ENCODE results near the gene MUC2. TPM values are rescaled to one million over a fixed set of nuclear protein-coding genes. Genes with fewer than 3 reads are reported as not detected.

MUC2 gene
- total and polyA plus RNA-seq, 10 of the 15 experiments (the other 5 are each of a cell fraction or from before 2014, with no cell fraction given): 0.23 TPM; not detected in 9

DNA sequence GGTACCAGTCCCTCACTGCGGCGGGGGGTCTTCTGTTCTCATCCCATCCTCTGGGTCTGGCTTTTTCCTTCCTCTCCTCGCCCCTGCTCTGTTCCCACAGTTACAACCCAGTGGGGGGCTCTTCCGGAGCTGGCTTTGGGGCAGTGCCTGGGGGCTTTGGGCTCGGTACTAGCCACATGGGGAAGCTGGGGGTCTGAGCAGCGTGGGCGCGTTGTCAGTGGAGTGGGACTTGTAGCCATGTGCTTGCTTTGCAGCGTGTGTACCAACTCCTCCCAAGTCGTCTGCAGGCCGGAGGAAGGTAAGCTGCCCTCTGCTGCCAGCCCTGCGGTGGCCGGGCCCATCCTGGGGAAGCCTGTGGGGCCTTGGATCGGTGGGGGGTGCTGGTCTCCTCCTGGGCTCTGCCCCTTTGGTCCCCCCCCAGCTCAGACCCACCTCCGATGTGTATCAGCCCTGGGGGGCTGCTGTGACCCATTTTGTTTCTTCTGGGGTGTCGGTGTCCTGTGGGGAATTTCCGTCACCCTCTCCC is 17.5 kb downstream of the MUC2 start (continued):
- no peak for TF ChIP-seq SPI1 (IDR thresholded peaks at IDR 0.05; ENCODE audit: borderline replicate concordance, insufficient read depth, low read depth, low read length)
- no peak for TF ChIP-seq NFYA (IDR thresholded peaks at IDR 0.05; ENCODE audit: borderline replicate concordance, low read depth, low read length)

GRCh38 chr11:1092919-1093318 is 18.2 kb downstream of the MUC2 start:
- no peak for FAIRE-seq
- Histone ChIP-seq H3K9ac (ENCODE audit: control insufficient read depth, insufficient read depth, low read length) (no peak overlapping the region), H3K4me3 (no peak overlapping the region), H2AFZ (ENCODE audit: control insufficient read depth, low read depth, low read length) (no peak overlapping the region), H3K27ac (ENCODE audit: control insufficient read depth, insufficient read depth) (no peak overlapping the region), H3K79me2 (ENCODE audit: control insufficient read depth, insufficient read depth, low read length) (no peaks in the 10 kb centered on the region), H4K20me1 (ENCODE audit: control insufficient read depth, insufficient read depth) (no peaks in the 10 kb centered on the region), H3K4me2 (ENCODE audit: control insufficient read depth, insufficient read depth) (no peak overlapping the region), H3K36me3 (ENCODE audit: control insufficient read depth in 2 of 2, insufficient read depth in 2 of 2, low read length in 1 of 2) (no peaks in the 10 kb centered on the region), H3K4me1 (ENCODE audit: control insufficient read depth, insufficient read depth, low read length) (no peaks in the 10 kb centered on the region), H3K9me3 (replicated peaks; ENCODE audit: control insufficient read depth, insufficient read depth, low read length) (no peaks in the 10 kb centered on the region; the same call in 2 of the 3 replicates), H3K27me3 (replicated peaks in 1 of 2; ENCODE audit: control insufficient read depth in 2 of 2, insufficient read depth in 2 of 2, low read length in 1 of 2) (no peaks in the 10 kb centered on the region)
- ATAC-seq: no peak
- BruUV-seq (replicated peaks): no TSS peak
- TF ChIP-seq, protein P1, sequence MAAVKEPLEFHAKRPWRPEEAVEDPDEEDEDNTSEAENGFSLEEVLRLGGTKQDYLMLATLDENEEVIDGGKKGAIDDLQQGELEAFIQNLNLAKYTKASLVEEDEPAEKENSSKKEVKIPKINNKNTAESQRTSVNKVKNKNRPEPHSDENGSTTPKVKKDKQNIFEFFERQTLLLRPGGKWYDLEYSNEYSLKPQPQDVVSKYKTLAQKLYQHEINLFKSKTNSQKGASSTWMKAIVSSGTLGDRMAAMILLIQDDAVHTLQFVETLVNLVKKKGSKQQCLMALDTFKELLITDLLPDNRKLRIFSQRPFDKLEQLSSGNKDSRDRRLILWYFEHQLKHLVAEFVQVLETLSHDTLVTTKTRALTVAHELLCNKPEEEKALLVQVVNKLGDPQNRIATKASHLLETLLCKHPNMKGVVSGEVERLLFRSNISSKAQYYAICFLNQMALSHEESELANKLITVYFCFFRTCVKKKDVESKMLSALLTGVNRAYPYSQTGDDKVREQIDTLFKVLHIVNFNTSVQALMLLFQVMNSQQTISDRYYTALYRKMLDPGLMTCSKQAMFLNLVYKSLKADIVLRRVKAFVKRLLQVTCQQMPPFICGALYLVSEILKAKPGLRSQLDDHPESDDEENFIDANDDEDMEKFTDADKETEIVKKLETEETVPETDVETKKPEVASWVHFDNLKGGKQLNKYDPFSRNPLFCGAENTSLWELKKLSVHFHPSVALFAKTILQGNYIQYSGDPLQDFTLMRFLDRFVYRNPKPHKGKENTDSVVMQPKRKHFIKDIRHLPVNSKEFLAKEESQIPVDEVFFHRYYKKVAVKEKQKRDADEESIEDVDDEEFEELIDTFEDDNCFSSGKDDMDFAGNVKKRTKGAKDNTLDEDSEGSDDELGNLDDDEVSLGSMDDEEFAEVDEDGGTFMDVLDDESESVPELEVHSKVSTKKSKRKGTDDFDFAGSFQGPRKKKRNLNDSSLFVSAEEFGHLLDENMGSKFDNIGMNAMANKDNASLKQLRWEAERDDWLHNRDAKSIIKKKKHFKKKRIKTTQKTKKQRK (IDR thresholded peaks at IDR 0.05; ENCODE audit: low read depth, low read length): no peak
- TF ChIP-seq HDAC2 (IDR thresholded peaks at IDR 0.05) (no peak), ZSCAN29 (IDR thresholded peaks at IDR 0.05) (no peak)
- intact Hi-C loops (cut with micrococcal nuclease; ENCODE audit: unreplicated experiment): no loop called here
- DNase-seq (ENCODE audit: low read depth, low spot score): no peak
- SMC1A ChIA-PET (ENCODE audit: uncharacterized antibody, unreplicated experiment): no interaction called here
- POLR2A ChIA-PET: no interaction called here
- CTCF ChIA-PET: no interaction called here
- 17% methylated on average over 6 of the region's 7 CpGs for WGBS (ENCODE audit: insufficient coverage, insufficient replicate concordance, low lambda C conversion rate, missing lambda C conversion rate)
- in situ Hi-C loops (cut with MboI): no loop called here
- RAD21 ChIA-PET (ENCODE audit: unreplicated experiment): no interaction called here
